ENCODE data around the gene FNDC5.

- TF ChIP-seq CTCF (IDR thresholded peaks at IDR 0.05) (no peak), POLR2AphosphoS5 (IDR thresholded peaks at IDR 0.05) (no peak), EP300 (IDR thresholded peaks at IDR 0.05) (no peak), POLR2A (IDR thresholded peaks at IDR 0.05; ENCODE audit: low read depth) (no peak)
Observed at GRCh38 chr1:32891630-32892029, 20.9 kb upstream of the FNDC5 start.

Data from esophagus muscularis mucosa (tissue), 4 donors.